Activated naive CD4-positive, alpha-beta T cell treated with anti-CD3 and anti-CD28 coated beads, Interleukin-2, amount 50 U/mL, for 16 hours (primary cell): Measurements from ENCODE around the gene RHOF.
"Not testable (repeated sequence)": the region's sequence is repeated elsewhere in the genome, so short reads cannot be mapped to it uniquely, and the experiment has no call there.

Source experiments
- DNase-seq: peaks from one replicate; pipeline ENCODE4 v3.0.0-alpha.2; 2020

RHOF gene

GRCh38 chr12:121773011-121773777, 20.3 kb downstream of the RHOF start:
- DNase-seq, result peak; percentile 78

GRCh38 chr12:121770813-121771625, 22.5 kb downstream of the RHOF start:
- DNase-seq, result no peak

- DNase-seq, result no peak
Measured at GRCh38 chr12:121770388-121770787, 23.1 kb downstream of the RHOF start.

- no peak for DNase-seq
Measured at GRCh38 chr12:121769831-121770301, 23.6 kb downstream of the RHOF start.

- no peak for DNase-seq
Measured at GRCh38 chr12:121769297-121769830, 24.1 kb downstream of the RHOF start.

- no peak for DNase-seq
Measured at GRCh38 chr12:121767525-121768016, 25.9 kb downstream of the RHOF start.

GRCh38 chr12:121766290-121767039, 27.0 kb downstream of the RHOF start:
- no peak for DNase-seq

- DNase-seq, result no peak
Measured at GRCh38 chr12:121765573-121765972, 27.9 kb downstream of the RHOF start.

- no peak for DNase-seq
Measured at GRCh38 chr12:121764808-121765207, 28.7 kb downstream of the RHOF start.

- no peak for DNase-seq
Measured at GRCh38 chr12:121762269-121762668, 31.2 kb downstream of the RHOF start.

- DNase-seq, result not testable (repeated sequence)
Measured at GRCh38 chr12:121758536-121758935, 35.0 kb downstream of the RHOF start.

- no peak for DNase-seq
Measured at GRCh38 chr12:121755591-121755990, 37.9 kb downstream of the RHOF start.

- DNase-seq, result no peak
Measured at GRCh38 chr12:121754836-121755235, 38.7 kb downstream of the RHOF start.

GRCh38 chr12:121753844-121754264, 39.6 kb downstream of the RHOF start:
- no peak for DNase-seq

- no peak for DNase-seq
Measured at GRCh38 chr12:121751749-121752351, 41.6 kb downstream of the RHOF start.

GRCh38 chr12:121751034-121751433, 42.5 kb downstream of the RHOF start:
- no peak for DNase-seq

- no peak for DNase-seq
Measured at GRCh38 chr12:121750507-121750955, 43.0 kb downstream of the RHOF start.

- no peak for DNase-seq
Measured at GRCh38 chr12:121749267-121749666, 44.2 kb downstream of the RHOF start.

GRCh38 chr12:121748571-121749265, 44.8 kb downstream of the RHOF start:
- peak; percentile 39 for DNase-seq

GRCh38 chr12:121748218-121748570, 45.3 kb downstream of the RHOF start:
- no peak for DNase-seq

- not testable (repeated sequence) for DNase-seq
Measured at GRCh38 chr12:121745545-121745944, 47.9 kb downstream of the RHOF start.

- no peak for DNase-seq
Measured at GRCh38 chr12:121741743-121742142, 51.7 kb downstream of the RHOF start.
